ENCODE measurements around the gene KCNT1.

DNA sequence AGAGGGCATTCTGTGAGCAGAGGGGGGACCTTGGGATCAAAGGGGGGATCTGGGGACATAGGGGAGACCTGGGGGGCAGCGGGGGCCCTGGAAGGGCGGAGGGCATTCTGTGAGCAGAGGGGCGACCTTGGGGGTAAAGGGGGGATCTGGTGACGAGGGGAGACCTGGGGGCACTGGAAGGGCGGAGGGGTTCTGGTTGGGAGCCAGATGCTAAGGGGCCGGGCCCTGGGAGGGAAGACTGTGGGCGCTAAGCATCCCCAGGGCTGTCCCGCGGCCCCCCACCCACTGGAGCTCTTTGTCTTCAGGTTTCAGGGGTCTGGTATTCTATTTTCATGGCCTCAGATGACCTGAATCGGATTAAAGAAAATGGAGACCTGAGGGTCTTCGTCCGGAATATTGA, 38.1 kb upstream of the KCNT1 start:
- TF ChIP-seq, protein P1, sequence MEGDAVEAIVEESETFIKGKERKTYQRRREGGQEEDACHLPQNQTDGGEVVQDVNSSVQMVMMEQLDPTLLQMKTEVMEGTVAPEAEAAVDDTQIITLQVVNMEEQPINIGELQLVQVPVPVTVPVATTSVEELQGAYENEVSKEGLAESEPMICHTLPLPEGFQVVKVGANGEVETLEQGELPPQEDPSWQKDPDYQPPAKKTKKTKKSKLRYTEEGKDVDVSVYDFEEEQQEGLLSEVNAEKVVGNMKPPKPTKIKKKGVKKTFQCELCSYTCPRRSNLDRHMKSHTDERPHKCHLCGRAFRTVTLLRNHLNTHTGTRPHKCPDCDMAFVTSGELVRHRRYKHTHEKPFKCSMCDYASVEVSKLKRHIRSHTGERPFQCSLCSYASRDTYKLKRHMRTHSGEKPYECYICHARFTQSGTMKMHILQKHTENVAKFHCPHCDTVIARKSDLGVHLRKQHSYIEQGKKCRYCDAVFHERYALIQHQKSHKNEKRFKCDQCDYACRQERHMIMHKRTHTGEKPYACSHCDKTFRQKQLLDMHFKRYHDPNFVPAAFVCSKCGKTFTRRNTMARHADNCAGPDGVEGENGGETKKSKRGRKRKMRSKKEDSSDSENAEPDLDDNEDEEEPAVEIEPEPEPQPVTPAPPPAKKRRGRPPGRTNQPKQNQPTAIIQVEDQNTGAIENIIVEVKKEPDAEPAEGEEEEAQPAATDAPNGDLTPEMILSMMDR (IDR thresholded peaks at IDR 0.05; ENCODE audit: insufficient read depth, low read depth, low read length): no peak
- TF ChIP-seq EZH2 (IDR thresholded peaks at IDR 0.05; ENCODE audit: insufficient read depth, low read length): no peak
